Cardiac septum (tissue), 1 donor: Measurements from ENCODE around the gene IRF6. TPM values are rescaled to one million over a fixed set of nuclear protein-coding genes. Genes with fewer than 3 reads are reported as not detected.
"Not testable (repeated sequence)": the region's sequence is repeated elsewhere in the genome, so short reads cannot be mapped to it uniquely, and the experiment has no call there.

ENCODE experiments used
- DNase-seq: peaks from one replicate; pipeline ENCODE4 v3.0.0-alpha.2; 2020; ENCODE audit warnings: low spot score
- intact Hi-C: fragments of 100-400 bp; cut with DNase I; formaldehyde crosslinking; loops from one replicate; pipeline ENCODE4 v1.14.0; 2022
- total RNA-seq: library from RNA; stranded (reverse); fragmentation: NEBNext Ultra II Directional; extraction: Animal tissue kit (Norgen Biotek cat#: 25700); gene quantifications from one replicate; pipeline ENCODE4 v1.2.1, GENCODE V29; 2021
- donor health status: DM: no; HTN: no; CAD: no.

IRF6 gene
- total RNA-seq, 1 donor from 2014 or later, result 34.0 TPM

DNA sequence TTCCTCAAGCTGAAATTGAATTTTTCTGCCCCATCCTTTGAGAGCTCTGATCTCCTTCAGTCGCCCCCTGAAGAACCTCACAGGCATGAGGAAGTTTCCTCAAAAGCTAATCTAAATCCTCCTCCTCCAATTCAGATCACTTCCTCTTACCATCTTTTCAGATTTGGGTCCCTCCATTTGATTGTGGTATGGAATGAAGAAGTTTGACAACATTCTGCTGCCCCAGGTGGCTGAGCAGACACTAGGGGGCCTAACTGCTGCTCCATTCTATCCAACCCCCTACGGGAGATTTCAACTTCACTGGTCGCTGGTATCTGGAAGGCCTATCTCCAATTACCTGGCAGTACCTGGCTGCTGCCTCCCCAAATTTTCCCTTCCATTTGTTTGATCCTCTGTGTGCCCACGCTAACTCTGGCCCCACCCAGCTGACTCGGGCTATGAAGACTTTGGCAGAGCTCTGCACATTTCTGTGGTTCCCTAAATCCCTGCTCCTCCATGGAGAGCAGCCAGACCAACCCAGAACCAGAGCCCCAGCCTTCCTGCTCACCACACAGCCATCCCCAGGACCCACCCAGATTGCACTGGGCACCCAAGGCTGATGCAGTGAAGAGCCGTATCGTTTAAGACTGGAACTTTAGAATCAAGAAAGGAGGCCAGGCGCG, 7.8 kb downstream of the IRF6 start:
- no peak for DNase-seq
- intact Hi-C loops, result no loop called here

DNA sequence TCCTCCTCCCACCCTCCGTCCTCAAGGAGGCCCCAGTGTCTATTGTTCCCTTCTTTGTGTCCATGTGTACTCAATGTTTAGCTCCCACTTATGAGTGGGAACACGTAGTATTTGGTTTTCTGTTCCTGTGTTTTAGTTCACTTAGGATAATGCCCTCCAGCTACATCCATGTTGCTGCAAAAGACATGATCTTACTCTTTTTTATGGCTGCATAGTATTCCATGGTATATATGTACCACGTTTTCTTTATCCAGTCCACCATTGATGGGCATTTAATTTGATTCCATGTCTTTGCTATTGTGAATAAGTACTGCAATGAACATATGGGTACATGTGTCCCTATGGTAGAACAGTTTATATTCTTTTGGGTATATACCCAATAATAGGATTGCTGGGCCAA, 12.2 kb downstream of the IRF6 start:
- DNase-seq, intact Hi-C loops: not testable (repeated sequence)

DNA sequence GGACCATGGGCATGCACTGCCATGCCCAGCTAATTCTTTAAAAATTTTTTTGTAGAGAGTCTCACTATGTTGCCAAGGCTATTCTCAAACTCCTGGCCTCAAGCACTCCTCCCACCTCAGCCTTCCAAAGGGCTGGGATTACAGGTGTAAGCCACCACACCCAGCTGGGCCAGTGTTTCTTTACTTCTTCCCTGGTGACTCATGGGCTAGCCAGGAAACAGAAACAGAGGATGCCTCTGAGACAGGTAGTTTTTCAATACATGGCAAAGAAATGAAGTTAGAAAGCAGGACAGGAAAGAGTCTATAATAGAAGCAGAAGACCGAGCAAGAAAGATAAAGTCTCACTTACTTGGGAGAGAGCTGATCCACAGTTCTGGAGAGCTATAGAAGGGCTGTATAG, 14.0 kb downstream of the IRF6 start:
- intact Hi-C loops, result no loop called here

DNA sequence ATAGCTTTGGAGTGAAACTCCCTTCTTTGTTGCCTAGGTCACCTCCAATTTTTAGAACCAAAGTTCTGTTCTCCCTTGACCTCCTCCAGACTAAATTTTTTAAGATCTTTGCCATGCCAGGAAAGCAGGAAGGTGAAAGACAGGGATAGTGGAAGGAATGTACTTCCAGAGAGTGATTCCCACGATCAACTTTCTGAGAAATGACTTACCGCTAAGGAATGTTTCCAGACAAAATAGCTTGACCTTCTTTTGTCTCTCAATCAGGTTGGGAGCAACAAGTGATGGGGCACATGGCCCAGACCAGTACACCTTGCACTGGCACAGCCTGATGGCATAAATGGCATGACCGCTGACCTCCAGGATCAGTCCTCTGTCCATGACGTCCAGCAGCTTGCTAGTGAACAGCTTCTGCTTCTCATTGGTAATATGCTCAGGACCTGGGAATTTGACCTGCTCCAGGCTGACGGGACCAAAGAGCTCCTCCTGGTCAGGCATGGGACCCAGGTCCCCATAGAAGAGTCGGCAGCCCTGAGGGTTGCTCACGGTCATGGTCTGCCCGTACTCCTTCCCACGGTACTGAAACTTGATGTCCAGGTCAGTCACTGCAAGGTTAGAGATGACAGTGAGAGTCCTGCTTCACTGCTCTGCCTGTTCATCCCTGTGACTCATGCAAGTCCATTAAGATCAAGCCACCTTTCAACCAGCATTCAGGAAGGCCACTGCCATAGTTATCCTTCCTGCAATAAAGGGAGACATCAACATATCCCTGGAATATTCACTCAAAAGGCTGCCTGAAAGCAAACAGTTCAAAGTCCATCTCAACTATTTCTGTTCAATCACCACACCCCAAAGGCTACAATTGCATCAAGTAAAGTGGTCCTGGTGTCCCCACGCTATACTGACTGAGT, 15.4 kb downstream of the IRF6 start:
- no peak for DNase-seq
- intact Hi-C loops, result no loop called here

More for the DNA sequence above, 14.0 kb downstream of the IRF6 start:
- no peak for DNase-seq

DNA sequence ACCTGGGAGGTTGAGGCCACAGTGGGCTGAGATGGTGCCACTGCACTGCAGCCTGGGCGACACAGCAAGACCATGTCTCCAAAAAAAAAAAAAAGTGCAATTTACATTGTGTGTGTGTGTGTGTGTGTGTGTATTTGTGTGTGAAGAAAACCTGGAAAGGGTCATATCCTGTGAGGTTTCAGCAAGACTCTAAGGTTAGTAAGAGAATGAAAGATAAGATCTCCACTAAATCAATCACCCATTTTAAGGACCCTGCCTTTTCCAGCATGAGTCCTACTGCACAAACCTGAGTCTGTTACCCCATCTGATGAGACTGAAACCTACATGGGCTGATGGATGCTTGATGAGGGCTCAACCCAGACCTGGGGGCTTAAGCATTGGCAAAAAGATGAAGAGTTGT, 16.7 kb downstream of the IRF6 start:
- DNase-seq, result no peak
- intact Hi-C loops, result no loop called here

DNA sequence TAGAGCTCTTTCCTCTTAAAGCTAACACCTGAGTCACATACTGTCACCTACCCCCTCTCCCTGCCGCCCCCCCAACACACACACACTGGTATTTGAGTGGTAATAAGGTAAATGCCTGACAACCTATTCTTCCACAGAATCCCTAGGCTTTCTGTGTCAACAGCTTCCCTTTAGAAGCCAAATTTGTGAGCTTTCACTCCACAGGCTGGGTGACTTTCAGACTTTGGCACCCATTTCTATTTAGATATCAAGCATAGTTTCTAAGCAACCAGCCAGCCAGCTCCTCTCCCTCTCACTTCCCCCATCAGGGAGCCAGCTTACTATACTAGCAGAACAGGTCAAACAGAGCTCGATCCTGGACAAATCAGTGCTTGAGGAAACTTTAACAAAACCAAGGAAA, 18.4 kb downstream of the IRF6 start:
- DNase-seq, result no peak
- intact Hi-C loops, result no loop called here

DNA sequence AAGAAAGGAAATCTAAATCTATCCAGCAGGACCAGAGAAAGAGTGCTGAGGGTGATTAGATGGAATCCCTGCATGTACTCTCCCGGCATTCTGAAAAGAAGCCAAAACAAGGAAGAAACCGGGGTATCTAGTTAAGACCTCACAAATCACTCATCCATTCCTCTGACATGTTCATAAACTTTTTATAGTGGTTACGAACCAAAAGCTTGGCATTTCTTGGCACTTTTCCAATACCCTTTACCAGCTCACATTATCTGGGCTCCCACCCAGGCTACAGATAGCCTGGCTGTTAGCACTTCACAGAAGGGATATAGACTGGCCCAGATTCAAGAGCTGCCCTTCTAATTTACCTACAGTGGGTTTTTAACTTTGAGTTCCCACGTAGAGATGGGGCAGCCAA, 19.8 kb downstream of the IRF6 start:
- no peak for DNase-seq
- intact Hi-C loops, result no loop called here

DNA sequence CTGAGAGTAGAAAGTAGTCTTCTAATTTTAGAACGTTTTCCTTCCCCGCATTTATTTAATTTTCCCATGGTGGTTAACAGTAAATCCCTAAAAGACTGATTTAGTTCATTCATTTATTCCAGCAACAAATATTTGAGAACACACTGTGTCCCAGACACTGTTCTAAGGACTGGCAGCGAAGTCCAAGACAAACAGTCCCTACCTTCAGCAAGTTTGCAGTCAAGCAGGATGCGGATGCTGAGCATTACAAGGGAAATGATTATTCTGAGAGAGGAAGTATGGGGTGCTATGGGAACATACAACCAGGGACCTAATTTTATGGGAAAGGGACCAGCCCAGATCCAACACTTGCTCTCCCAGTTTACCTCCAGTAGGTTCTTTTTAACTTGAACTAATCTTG, 20.4 kb downstream of the IRF6 start:
- no peak for DNase-seq
- intact Hi-C loops, result no loop called here

DNA sequence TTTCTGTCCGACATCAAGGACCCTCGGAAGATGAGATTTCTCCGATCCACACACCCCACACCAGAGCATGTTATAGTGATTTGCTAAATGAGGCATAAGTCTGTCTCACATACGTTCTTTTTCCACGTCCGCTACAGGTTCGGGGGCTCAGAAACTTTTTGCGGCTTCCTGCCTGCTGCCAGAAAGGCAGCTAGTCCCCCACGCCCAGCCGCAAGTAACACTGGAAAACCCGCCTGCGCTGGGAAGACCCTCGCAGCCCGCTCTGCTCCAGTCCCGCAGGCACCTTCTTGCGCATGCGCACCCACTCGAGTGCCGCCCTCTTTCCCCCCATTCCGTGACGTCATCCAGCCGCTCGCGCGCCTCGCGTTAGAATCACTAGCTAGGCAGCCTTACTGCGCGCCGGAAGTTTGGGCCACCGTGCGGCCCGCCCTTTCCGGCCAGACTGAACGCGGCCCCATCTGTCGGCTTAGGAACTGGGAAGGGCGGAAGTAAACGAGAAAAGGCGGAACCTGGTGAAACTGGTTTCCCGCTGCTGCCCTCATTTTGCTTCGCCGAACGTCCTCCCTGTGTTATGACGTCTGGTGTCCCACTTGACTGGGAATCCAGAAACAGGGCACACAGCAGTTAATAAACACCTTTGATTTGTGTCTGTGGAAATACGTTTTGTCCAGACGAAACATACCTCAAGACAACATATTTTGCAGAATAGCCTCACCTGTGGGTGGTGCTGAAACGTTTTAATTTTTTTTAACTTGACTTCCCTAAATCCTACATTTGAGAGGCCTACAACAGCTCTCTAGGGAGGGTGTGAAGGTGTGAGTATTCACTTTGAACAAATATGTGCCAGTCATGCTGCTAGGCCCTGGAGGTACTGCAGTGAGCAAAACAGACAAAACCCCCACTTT, 21.4 kb downstream of the IRF6 start, which contains the start of gene C1orf74:
Gene C1orf74, minus strand, starts transcription at position 295 of the 905 bp plus-strand sequence. CDS start 925 bp downstream, outside the sequence.
- intact Hi-C loops, result loop anchor here (1.0 kb wide), 1 partner anchor 44 kb away; no protein-coding TSS in a partner anchor
- DNase-seq, result peak; percentile 100

DNA sequence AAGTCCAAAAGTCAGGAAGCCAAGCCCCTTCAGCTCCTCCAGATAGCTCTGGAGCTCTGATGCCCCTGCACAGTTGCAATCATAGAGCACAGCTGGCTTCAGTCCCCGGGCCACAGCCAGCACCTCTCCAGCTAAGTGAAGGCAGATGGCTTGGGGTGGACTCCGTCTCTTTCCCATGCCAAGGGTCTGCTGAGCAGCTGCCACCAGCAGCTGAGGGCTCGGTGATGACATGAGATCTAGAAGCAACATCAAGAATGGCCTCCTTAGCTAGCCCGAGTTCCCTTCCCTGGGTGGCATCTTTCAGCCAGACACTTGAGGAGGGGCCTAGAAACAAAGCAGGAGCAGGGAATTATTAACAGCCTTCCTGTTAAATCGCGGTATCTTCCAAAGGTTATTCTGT, 22.6 kb downstream of the IRF6 start:
- intact Hi-C loops, result no loop called here
- no peak for DNase-seq

DNA sequence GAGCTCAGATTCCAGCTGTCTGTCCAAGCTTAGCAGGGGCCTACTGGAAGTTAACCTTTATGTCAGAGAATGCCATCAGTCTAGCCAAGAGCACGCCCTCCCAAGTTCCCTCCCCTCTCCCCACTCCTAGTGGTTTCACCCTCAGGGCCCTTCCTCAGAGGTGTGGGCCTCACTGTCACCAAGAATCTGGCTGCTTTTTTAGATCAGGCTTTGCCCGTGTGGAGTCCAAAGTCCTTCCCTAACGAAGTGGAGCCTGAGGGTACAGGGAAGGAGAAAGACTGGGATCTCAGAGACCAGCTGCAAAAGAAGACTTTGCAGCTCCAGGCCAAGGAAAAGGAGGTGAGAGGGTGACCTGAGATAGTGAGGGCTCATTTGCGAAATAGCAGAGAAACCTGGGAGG, 25.7 kb downstream of the IRF6 start:
- DNase-seq, result no peak
- intact Hi-C loops, result no loop called here

DNA sequence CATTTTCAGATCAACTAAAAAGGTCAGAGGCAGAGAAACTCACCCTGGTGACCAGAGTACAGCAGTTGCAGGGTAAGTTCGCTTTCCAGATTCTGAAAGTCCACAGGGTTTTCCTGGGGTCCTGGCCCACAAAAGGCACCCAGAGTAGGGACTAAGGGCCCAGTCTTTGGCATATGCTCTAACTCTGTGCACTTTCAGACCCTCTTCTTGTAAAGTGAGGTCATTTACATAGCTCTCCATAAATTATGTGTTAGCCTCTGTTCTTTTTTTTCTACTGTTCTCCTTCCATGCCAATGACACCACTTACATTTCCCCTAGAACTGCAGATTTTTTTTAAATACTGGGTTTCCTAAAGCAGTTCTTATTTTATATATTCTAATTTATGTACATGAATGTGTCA, 27.8 kb downstream of the IRF6 start:
- intact Hi-C loops, result no loop called here
- DNase-seq, result no peak

DNA sequence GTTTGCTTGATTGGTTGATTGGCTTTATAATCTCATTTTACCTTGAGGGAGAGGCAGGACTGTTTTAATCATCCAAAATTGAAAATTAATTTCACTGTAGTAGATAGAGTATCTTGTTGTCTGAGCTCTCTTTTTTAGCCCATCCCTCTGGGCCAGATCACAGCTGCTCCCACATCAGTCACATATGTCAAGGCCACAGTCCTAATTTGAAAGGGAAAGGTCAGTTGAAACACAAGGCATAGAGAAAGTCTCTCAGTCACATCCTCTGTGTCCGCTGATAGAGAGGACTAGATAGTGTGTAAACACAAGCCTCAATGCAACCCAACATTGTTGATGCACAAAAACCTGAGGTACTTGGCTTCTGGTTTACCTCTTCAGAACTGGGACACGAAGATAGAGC, 28.4 kb downstream of the IRF6 start:
- intact Hi-C loops, result no loop called here
- DNase-seq, result no peak

DNA sequence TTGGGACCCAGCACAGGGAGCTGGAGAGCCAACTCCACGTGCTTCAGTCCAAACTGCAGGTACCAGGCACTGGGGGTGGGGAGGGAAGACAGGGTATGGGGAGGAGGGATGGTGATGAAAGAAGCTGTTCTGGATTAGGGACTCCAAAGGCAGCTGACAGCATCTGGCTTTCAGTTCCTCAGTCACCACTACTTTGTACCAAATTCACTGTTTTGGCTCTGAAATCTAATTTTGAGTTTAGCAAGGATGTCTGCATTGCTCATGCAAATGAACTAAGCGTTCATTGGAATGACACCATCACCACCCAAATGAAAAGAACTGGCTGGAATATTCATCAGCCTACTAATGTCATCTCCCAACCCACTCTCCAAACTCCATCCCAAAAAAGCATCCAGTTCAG, 30.3 kb downstream of the IRF6 start:
- DNase-seq, result no peak
- intact Hi-C loops, result no loop called here

DNA sequence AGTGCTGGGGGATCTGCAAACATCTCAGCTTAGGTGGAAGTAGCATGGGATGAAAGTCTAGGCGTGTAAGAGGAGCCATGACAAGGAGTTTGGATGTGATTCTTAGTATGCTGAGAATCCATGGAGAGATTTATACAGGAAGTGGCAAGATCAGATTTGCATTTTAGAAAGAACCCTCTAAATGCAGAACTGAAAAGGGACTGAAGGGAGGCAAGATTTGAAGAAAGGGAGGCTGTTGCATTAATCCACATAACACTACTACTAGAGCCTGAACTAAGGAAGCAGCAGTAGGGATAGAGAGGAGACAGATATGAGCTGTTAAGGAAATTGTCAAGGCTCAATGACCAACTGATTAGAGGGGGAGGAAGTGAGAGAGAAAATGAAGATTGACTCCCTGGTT, 31.4 kb downstream of the IRF6 start:
- intact Hi-C loops, result no loop called here
- no peak for DNase-seq

DNA sequence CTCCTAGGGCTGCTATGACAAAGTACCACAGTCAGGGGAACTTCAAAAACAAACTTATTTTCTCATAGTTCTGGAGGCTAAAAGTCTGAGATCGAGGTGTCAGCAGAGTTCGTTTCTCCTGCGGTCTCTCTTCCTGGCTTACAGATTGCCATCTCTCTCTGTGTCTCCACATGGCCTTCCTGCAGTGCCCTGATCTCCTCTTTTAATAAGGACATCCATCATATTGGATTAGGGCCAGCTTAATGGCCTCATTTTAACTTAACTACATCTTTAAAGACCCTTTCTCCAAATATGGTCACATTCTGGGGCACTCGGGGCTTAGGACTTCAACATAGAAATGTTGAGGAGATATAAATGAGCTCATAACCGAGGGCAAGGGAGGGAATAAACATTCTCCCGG, 33.8 kb downstream of the IRF6 start:
- DNase-seq, result no peak
- intact Hi-C loops, result no loop called here

DNA sequence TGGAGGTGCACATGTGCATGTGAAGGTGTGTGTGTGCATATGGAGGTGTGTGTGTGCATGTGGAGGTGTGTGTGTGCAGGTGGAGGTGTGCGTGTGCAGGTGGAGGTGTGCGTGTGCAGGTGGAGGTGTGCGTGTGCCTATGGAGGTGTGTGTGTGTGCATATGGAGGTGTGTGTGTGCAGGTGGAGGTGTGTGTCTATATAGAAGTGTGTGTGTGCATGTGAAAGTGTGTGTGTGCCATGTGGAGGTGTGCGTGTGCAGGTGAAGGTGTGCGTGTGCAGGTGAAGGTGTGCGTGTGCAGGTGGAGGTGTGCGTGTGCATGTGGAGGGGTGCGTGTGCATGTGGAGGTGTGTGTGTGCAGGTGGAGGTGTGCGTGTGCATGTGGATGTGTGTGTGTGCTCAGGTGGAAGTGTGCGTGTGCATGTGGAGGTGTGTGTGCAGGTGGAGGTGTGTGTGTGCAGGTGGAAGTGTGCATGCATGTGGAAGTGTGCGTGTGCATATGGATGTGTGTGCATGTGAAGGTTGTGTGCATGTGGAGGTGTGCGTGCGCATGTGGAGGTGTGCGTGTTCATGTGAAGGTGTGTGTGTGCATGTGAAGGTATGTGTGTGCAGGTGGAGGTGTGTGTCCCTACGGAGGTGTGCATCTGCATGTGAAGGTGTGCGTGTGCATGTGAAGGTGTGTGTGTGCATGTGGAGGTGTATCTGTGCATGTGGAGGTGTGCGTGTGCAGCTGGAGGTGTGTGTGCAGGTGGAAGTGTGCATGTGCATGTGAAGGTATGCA, 35.1 kb downstream of the IRF6 start:
- no peak for DNase-seq
- intact Hi-C loops, result no loop called here

DNA sequence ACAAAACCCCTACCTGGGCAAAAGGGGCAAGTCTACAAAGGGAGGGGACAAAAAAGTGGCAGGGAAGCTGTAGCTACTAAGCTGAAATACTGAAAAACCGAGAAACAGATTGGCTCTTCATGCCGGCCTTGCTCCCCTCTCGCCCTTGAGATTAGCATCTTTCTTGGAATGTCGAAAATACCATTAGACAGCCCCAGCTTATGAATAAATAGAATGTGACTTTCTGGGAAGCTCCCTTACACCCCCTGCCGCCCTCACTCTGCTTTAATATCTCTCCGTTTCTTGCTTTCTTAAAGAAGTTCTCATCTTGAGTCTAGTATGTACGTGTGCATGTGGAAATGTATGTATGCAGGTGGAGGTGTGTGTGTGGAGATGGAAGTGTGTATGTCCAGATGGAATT, 36.0 kb downstream of the IRF6 start:
- intact Hi-C loops, result loop anchor here (5.0 kb wide), 1 partner anchor 57 kb away; the partner anchor contains the start of gene UTP25
- no peak for DNase-seq
